Kidney (tissue), 14 donors: ENCODE measurements around the gene PLCB3. TPM values are rescaled to one million over a fixed set of nuclear protein-coding genes. Genes with fewer than 3 reads are reported as not detected.

Experiments used
- DNase-seq, 5 donors: peaks; one replicate each; pipeline ENCODE4 v3.0.0-alpha.2; 2013 to 2020
- FAIRE-seq: peaks from 2 replicates; lab custom pipeline; 2012; peaks lifted over from hg19 to GRCh38; lab: Jason Lieb, UNC
- H3K27ac ChIP-seq, 2 donors: one replicate each; pipeline ENCODE4 v1.7.0; 2013; ENCODE audit warnings: low read depth in 2 of 2, low read length in 2 of 2, inconsistent platforms in 1 of 2
- H3K27me3 ChIP-seq: one replicate; pipeline ENCODE4 v1.7.1; 2013; ENCODE audit warnings: low read length, inconsistent platforms; ENCODE audit not compliant: control insufficient read depth, insufficient read depth
- H3K36me3 ChIP-seq, 3 donors: one replicate each; pipeline versions ENCODE4 v1.7.0 to v1.7.1; 2013; ENCODE audit warnings: low read length in 3 of 3, control low read depth in 1 of 3, inconsistent platforms in 1 of 3; ENCODE audit not compliant: insufficient read depth in 3 of 3, control insufficient read depth in 2 of 3
- H3K4me1 ChIP-seq, 3 donors: one replicate each; pipeline versions ENCODE4 v1.7.0 to v1.7.1; 2013; ENCODE audit warnings: low read length in 3 of 3, inconsistent platforms in 1 of 3, low read depth in 1 of 3; ENCODE audit not compliant: control insufficient read depth in 2 of 3, insufficient read depth in 2 of 3
- H3K4me3 ChIP-seq, 3 donors: one replicate each; pipeline versions ENCODE4 v1.7.0 to v1.8.1; 2013; ENCODE audit warnings: low read length in 3 of 3, control low read depth in 1 of 3, inconsistent platforms in 1 of 3
- H3K9ac ChIP-seq, 3 donors: one replicate each; pipeline versions ENCODE4 v1.7.0 to v1.7.1; 2013; ENCODE audit warnings: low read length in 3 of 3, control low read depth in 1 of 3, inconsistent platforms in 1 of 3
- H3K9me3 ChIP-seq, 3 donors: one replicate each; pipeline versions ENCODE4 v1.7.0 to v1.7.1; 2013; ENCODE audit warnings: low read length in 3 of 3, control low read depth in 1 of 3, inconsistent platforms in 1 of 3; ENCODE audit not compliant: control insufficient read depth in 2 of 3, insufficient read depth in 1 of 3
- intact Hi-C: fragments of 100-400 bp; cut with DNase I; formaldehyde crosslinking; loops from one replicate; pipeline ENCODE4 v1.11.1; 2022
- polyA plus RNA-seq: library from polyadenylated mRNA; stranded (reverse); fragments of 350-450 nt; fragmentation: Illumina TruSeq; extraction: RNeasy Lipid Tissue Mini Kit (QIAGEN cat#74804); gene quantifications from one replicate; pipeline ENCODE4 v1.2.3, GENCODE V29; 2014; ENCODE audit warnings: low read depth, low replicate concordance; ENCODE audit not compliant: insufficient read depth
- total RNA-seq: library from RNA; stranded (reverse); fragmentation: NEBNext Ultra II Directional; extraction: Animal tissue kit (Norgen Biotek cat#: 25700); gene quantifications from one replicate; pipeline ENCODE4 v1.2.1, GENCODE V29; 2021
- TF ChIP-seq, protein P1 (sequence below): IDR thresholded peaks from 3 replicates; pipeline ENCODE4 v1.5.1; 2012; ENCODE audit warnings: mild to moderate bottlenecking, moderate library complexity, borderline replicate concordance; ENCODE audit not compliant: insufficient read depth; ENCODE audit errors: extremely low read depth
- donor health status: control.
- donor health status: control.
- donor health status: control.
- donor health status: control.
- donor health status: control.
- donor health status: DM: yes; HTN: yes; CAD: no.
- donor health status: Normal renal cell carcinoma (clear cell type).

PLCB3 gene
- total and polyA plus RNA-seq, 2 donors from 2014 or later: 9.6 to 24.6 TPM

DNA sequence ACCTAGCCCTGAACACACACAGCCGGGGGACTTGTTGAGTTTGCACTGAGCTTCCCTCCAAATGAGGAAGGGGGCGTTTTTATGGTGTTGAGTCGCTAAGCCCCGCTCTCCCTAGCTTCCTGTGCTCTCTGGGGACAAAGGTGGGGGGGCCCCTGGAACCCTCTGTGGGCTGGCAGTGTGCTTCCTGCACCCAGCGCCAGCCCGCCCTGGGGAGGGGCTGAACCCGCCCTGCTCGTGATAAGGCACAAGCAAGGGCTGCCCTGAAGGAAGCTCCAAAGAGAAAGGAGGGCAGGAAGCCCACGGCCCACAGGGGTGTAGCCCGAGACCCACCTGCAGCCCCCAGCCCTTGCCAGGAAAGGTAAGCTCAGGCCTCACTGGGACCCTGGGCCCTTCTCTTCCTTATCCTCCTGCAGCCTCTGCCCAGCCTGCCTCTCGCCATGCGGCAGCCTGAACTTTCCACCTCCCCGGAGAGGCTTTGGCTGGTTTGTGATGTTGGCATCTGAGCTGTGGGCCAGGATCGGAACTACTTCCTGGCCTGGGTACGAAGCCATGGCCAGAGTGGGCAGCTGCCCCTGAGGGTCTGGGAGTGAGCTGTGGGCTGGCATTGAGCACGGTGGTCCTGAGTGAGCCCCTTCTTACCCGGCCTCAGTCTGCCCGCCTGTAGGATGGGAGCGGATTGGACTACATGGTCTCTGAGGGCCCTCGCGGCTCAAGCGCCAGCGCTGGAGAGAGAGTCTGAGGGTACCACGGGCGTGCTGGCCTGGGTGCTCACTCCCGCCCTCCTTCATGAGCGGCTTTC, 44.7 kb upstream of the PLCB3 start, which contains the start of gene FERMT3:
Gene FERMT3 (plus strand): TSS at position 265 of the 799 bp plus-strand sequence. CDS start 644 bp downstream, outside the sequence.
- H3K9ac ChIP-seq: peak within 1 kb of the TSS in 2 of 3 donors; percentile 4 to 61
- peaks cover 0 to 5% (median 0%) of the 10 kb centered on the region in 3 donors for H3K4me1 ChIP-seq
- TF ChIP-seq, protein P1, sequence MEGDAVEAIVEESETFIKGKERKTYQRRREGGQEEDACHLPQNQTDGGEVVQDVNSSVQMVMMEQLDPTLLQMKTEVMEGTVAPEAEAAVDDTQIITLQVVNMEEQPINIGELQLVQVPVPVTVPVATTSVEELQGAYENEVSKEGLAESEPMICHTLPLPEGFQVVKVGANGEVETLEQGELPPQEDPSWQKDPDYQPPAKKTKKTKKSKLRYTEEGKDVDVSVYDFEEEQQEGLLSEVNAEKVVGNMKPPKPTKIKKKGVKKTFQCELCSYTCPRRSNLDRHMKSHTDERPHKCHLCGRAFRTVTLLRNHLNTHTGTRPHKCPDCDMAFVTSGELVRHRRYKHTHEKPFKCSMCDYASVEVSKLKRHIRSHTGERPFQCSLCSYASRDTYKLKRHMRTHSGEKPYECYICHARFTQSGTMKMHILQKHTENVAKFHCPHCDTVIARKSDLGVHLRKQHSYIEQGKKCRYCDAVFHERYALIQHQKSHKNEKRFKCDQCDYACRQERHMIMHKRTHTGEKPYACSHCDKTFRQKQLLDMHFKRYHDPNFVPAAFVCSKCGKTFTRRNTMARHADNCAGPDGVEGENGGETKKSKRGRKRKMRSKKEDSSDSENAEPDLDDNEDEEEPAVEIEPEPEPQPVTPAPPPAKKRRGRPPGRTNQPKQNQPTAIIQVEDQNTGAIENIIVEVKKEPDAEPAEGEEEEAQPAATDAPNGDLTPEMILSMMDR: no peak
- no peaks in the 10 kb centered on the region for H3K9me3 ChIP-seq
- H3K36me3 ChIP-seq: peaks cover 4 to 26% (median 15%) of the 10 kb centered on the region in 3 donors
- peak within 1 kb of the TSS; percentile 88 to 90 for H3K27ac ChIP-seq
- H3K4me3 ChIP-seq: peak within 1 kb of the TSS in 2 of 3 donors; percentile 30 to 46
- DNase-seq (peak in 3 of 5 donors; percentile 25 to 90 (median 47)), FAIRE-seq (no peak)
- intact Hi-C loops: no loop called here
- no peaks in the 10 kb centered on the region for H3K27me3 ChIP-seq

DNA sequence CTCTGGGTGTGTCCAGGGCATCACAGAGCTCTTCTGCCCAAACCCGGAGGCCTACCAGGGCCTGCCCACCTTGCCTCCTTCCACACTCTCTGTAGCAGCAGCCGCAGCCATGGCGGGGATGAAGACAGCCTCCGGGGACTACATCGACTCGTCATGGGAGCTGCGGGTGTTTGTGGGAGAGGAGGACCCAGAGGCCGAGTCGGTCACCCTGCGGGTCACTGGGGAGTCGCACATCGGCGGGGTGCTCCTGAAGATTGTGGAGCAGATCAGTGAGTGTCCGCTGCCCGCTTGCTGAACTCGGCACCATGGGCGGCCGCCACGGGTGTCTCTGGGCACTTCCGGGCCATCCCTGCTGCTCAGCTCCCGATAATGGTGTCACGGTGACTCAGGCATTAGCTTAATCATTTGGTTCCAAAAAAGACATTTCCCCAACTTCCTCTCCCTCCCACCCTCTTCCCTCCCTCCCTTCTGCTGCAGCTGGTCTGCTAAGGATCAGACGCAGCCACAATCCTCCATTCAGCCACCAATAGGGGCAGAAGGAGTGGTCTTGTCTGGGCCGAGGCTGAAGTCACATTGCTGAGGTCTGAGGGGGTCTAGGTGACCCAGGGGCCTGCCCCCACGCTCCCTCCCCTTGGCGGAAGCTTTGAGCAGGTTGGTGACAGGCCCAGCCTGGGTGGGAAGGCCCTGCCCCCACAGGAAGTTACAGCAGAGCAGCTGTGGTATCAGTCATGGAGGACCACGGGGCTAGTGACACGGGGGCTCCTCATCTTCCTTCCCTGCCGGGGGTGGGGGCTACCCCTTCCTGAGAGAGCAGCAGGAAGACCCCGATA, 43.9 kb upstream of the PLCB3 start:
- peak overlapping the region in 2 of 3 donors; percentile 30 to 46 for H3K4me3 ChIP-seq
- peaks cover 4 to 24% (median 14%) of the 10 kb centered on the region in 3 donors for H3K36me3 ChIP-seq
- H3K9ac ChIP-seq: peak overlapping the region in 2 of 3 donors; percentile 4 to 61
- intact Hi-C loops: no loop called here
- H3K4me1 ChIP-seq: peaks cover 0 to 5% (median 0%) of the 10 kb centered on the region in 3 donors
- FAIRE-seq: no peak
- H3K27me3 ChIP-seq: no peaks in the 10 kb centered on the region
- H3K27ac ChIP-seq: peak overlapping the region; percentile 88 to 90
- peak; percentile 33 to 93 (median 58) for DNase-seq
- no peaks in the 10 kb centered on the region for H3K9me3 ChIP-seq
- TF ChIP-seq, protein P1: no peak

DNA sequence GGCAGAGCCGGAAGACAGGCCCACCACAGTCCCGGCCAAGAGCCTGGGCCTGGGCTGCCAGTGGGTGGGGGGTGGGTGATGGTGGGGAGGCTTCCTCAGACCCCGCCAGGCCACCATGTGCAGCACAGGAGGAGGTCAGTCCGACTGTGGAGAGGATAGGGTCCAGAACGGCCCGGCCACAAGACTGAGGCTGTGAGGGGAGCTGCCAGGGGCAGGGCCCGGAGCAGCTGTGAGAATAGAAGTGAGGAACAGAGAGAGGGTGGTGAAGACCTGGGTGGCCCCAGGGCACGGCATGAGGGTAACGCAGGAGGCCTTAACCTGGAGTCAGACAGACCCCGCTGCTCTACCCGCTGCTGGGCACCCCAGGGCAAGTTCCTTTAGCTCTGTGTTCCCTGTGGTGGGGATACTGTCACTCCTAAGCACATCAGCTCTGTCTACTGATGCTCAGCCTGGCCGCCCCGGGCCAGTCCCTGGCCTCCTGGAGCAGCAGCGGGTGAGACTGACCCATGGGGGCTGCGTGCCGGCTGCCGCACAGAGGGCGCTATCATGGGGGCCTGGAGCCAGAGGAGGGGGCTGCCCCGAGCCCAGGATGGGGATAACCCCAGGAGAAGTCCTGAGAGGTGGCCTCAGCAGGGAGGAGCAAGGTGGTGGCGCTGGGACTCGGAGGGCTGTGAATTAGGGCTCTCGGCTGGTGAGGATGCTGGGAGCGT, 43.1 kb upstream of the PLCB3 start:
- intact Hi-C loops: no loop called here
- no peaks in the 10 kb centered on the region for H3K9me3 ChIP-seq
- FAIRE-seq (no peak), DNase-seq (peak in 2 of 5 donors; percentile 30 to 78)
- TF ChIP-seq, protein P1: no peak
- H3K9ac ChIP-seq: peak overlapping the region in 1 of 3 donors; percentile 46
- no peak overlapping the region for H3K4me3 ChIP-seq
- H3K36me3 ChIP-seq: peaks cover 0 to 17% (median 6%) of the 10 kb centered on the region in 3 donors
- peaks cover 0 to 5% (median 0%) of the 10 kb centered on the region in 3 donors for H3K4me1 ChIP-seq
- peak overlapping the region; percentile 78 to 88 for H3K27ac ChIP-seq
- no peaks in the 10 kb centered on the region for H3K27me3 ChIP-seq
